ENCODE data around the gene BTBD7.

GRCh38 chr14:93332853-93333630 lies at the start of gene BTBD7:
- TF ChIP-seq CTCF (conservative IDR thresholded peaks at IDR 0.05; ENCODE audit: low read depth, low read length) (peak; percentile 40; the same call in 1 of the 2 replicates), MAFK (IDR thresholded peaks at IDR 0.05; ENCODE audit: low read depth, low read length) (peak; percentile 42; the same call in 1 of the 2 replicates), POLR2A (IDR thresholded peaks at IDR 0.05; ENCODE audit: low read depth, low read length) (peak; percentile 80; the same call in 1 of the 2 replicates), RAD21 (IDR thresholded peaks at IDR 0.05; ENCODE audit: low read length) (peak; percentile 39; the same call in 1 of the 2 replicates), MXI1 (IDR thresholded peaks at IDR 0.05; ENCODE audit: borderline replicate concordance, low read depth, low read length) (peak; percentile 40; the same call in 1 of the 2 replicates), USF2 (IDR thresholded peaks at IDR 0.05; ENCODE audit: low read depth, low read length) (peak; percentile 97), CEBPB (IDR thresholded peaks at IDR 0.05; ENCODE audit: low read depth, low read length) (peak; percentile 55), BHLHE40 (IDR thresholded peaks at IDR 0.05; ENCODE audit: low read depth, low read length) (peak; percentile 29; the same call in 1 of the 2 replicates), FOS (IDR thresholded peaks at IDR 0.05; ENCODE audit: low read depth, low read length) (peak; percentile 32; the same call in 1 of the 2 replicates), MAZ (IDR thresholded peaks at IDR 0.05; ENCODE audit: borderline replicate concordance, low read depth, low read length) (peak; percentile 96), RFX5 (IDR thresholded peaks at IDR 0.05; ENCODE audit: low read depth, low read length) (no peak), RCOR1 (IDR thresholded peaks at IDR 0.05; ENCODE audit: insufficient replicate concordance, low read length) (peak; percentile 48), SMC3 (IDR thresholded peaks at IDR 0.05; ENCODE audit: low read depth, low read length) (no peak), ELK1 (IDR thresholded peaks at IDR 0.05; ENCODE audit: borderline replicate concordance, low read depth, low read length) (no peak)

Measured in IMR-90 (cell line).